Measurements from ENCODE around the gene FOXB1. TPM values are rescaled to one million over a fixed set of nuclear protein-coding genes. Genes with fewer than 3 reads are reported as not detected.

The FOXB1 gene
- total RNA-seq, 1 experiment from 2014 or later: 10.8 TPM

DNA sequence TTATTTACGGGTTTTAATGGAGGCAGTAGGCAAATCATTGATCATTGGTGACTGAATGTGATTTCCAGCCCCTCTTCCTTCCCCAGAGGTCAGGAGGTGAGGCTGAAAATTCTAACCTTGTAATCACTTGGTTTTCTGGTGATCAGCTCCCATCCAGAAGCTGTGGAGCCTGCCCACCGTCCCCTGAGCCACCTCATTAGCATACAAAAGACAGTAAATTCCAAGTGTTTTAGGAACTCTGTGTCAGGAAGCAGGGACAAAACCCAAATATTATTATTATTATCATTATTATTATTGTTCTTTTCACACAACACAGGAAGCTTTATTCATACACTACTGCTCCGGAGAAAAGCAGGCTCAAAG is 18.2 kb downstream of the FOXB1 start:
- ChIA-PET POLR2A (interaction anchor here (1.3 kb wide), 1 partner anchor 18 kb away, joined by 7 read pairs; the partner anchor contains the start of gene FOXB1), CTCF (interaction anchor here (0.7 kb wide), 1 partner anchor 29 kb away, joined by 3 read pairs; no protein-coding TSS in a partner anchor)
- TF ChIP-seq ZNF281 (CRISPR knock-in tag; IDR thresholded peaks at IDR 0.05) (no peak), NR3C1 (CRISPR knock-in tag; conservative IDR thresholded peaks at IDR 0.05; ENCODE audit: low read depth) (no peak), FOXK1 (CRISPR knock-in tag; IDR thresholded peaks at IDR 0.05) (no peak), OVOL2 (CRISPR knock-in tag; IDR thresholded peaks at IDR 0.05; ENCODE audit: borderline replicate concordance) (no peak), RELA (CRISPR knock-in tag; IDR thresholded peaks at IDR 0.05; ENCODE audit: borderline replicate concordance) (no peak), STAT6 (CRISPR knock-in tag; conservative IDR thresholded peaks at IDR 0.05; ENCODE audit: low read depth) (no peak), NFYB (CRISPR knock-in tag; conservative IDR thresholded peaks at IDR 0.05; ENCODE audit: low read depth) (no peak)
- TF ChIP-seq, protein P1, sequence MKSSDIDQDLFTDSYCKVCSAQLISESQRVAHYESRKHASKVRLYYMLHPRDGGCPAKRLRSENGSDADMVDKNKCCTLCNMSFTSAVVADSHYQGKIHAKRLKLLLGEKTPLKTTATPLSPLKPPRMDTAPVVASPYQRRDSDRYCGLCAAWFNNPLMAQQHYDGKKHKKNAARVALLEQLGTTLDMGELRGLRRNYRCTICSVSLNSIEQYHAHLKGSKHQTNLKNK (CRISPR knock-in tag; IDR thresholded peaks at IDR 0.05): no peak
- Mint-ChIP-seq H3K27ac (peak overlapping the region; percentile 26; the same call in 1 of the 2 replicates), H3K36me3 (peaks cover 6% of the 10 kb centered on the region), H3K9me3 (peaks cover 11% of the 10 kb centered on the region), H3K4me3 (no peak overlapping the region), H3K4me1 (peaks cover 50% of the 10 kb centered on the region), H3K27me3 (ENCODE audit: low read depth) (no peaks in the 10 kb centered on the region)
- DNase-seq (ENCODE audit: low spot score): no peak
- peak; percentile 70 for ATAC-seq

DNA sequence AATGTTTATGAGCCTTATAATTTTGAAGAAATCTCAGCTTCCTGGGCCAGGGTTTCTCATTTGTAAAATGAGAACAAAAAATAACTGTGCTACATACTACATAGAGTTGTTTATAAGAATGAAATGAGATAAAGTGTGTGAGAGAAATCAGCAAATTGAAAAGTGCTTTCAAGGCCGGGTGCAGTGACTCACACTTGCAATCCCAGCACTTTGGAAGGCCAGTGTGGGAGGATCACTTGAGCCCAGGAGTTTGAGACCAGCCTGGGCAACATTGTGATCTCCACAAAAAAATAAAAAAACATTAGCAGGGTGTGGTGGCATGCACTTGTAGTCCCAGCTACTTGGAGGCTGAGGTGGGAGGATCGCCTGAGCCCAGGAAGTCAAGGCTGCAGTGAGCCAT is 22.4 kb downstream of the FOXB1 start:
- ATAC-seq: no peak
- no peaks in the 10 kb centered on the region for H3K9me3 Mint-ChIP-seq
- TF ChIP-seq NFATC4 (CRISPR knock-in tag; IDR thresholded peaks at IDR 0.05) (no peak), SP1 (CRISPR knock-in tag; conservative IDR thresholded peaks at IDR 0.05) (no peak), PRRX2 (CRISPR knock-in tag; IDR thresholded peaks at IDR 0.05) (no peak), JAZF1 (CRISPR knock-in tag; IDR thresholded peaks at IDR 0.05) (no peak), FOXJ3 (CRISPR knock-in tag; IDR thresholded peaks at IDR 0.05; ENCODE audit: borderline replicate concordance) (no peak), EMX1 (CRISPR knock-in tag; IDR thresholded peaks at IDR 0.05) (no peak), HMGA2 (CRISPR knock-in tag; IDR thresholded peaks at IDR 0.05) (no peak)
- TF ChIP-seq, protein P2, sequence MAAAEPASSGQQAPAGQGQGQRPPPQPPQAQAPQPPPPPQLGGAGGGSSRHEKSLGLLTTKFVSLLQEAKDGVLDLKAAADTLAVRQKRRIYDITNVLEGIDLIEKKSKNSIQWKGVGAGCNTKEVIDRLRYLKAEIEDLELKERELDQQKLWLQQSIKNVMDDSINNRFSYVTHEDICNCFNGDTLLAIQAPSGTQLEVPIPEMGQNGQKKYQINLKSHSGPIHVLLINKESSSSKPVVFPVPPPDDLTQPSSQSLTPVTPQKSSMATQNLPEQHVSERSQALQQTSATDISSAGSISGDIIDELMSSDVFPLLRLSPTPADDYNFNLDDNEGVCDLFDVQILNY (CRISPR knock-in tag; IDR thresholded peaks at IDR 0.05): no peak
- TF ChIP-seq, protein P3, sequence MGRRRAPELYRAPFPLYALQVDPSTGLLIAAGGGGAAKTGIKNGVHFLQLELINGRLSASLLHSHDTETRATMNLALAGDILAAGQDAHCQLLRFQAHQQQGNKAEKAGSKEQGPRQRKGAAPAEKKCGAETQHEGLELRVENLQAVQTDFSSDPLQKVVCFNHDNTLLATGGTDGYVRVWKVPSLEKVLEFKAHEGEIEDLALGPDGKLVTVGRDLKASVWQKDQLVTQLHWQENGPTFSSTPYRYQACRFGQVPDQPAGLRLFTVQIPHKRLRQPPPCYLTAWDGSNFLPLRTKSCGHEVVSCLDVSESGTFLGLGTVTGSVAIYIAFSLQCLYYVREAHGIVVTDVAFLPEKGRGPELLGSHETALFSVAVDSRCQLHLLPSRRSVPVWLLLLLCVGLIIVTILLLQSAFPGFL (CRISPR knock-in tag; IDR thresholded peaks at IDR 0.05; ENCODE audit: borderline replicate concordance): no peak
- no peak overlapping the region for H3K4me3 Mint-ChIP-seq
- no peak overlapping the region for H3K27ac Mint-ChIP-seq
- ChIA-PET POLR2A (no interaction called here), CTCF (no interaction called here)
- no peaks in the 10 kb centered on the region for H3K36me3 Mint-ChIP-seq
- no peak for DNase-seq (ENCODE audit: low spot score)
- H3K4me1 Mint-ChIP-seq: peaks cover 37% of the 10 kb centered on the region
- no peaks in the 10 kb centered on the region for H3K27me3 Mint-ChIP-seq (ENCODE audit: low read depth)
